LNCAP (cell line): Measurements from ENCODE around the gene PRDM5.

ENCODE experiments used
- CTCF ChIP-seq: fragments of 450-650 bp; IDR thresholded peaks from 2 replicates; pipeline ENCODE4 v1.5.1; 2017; ENCODE audit warnings: mild to moderate bottlenecking

Gene PRDM5

GRCh38 chr4:120829113-120829831 is 93.3 kb downstream of the PRDM5 start:
- no peak for TF ChIP-seq CTCF

GRCh38 chr4:120826853-120827252 is 95.7 kb downstream of the PRDM5 start:
- TF ChIP-seq CTCF, result no peak

- TF ChIP-seq CTCF, result no peak
These were observed 96.1 kb downstream of the PRDM5 start for GRCh38 chr4:120826449-120826848.

GRCh38 chr4:120824946-120825345 is 97.6 kb downstream of the PRDM5 start:
- no peak for TF ChIP-seq CTCF

GRCh38 chr4:120821977-120822376 is 100.5 kb downstream of the PRDM5 start:
- no peak for TF ChIP-seq CTCF

GRCh38 chr4:120821029-120821428 is 101.5 kb downstream of the PRDM5 start:
- TF ChIP-seq CTCF, result no peak

- no peak for TF ChIP-seq CTCF
These were observed 102.6 kb downstream of the PRDM5 start for GRCh38 chr4:120819805-120820437.
